ENCODE results near the gene EIF4B. TPM values are rescaled to one million over a fixed set of nuclear protein-coding genes. Genes with fewer than 3 reads are reported as not detected.

Gene EIF4B
- total and polyA plus RNA-seq, 2 of the 13 experiments (the other 11 are each of a cell fraction or from before 2014, with no cell fraction given): 416 to 548 TPM

DNA sequence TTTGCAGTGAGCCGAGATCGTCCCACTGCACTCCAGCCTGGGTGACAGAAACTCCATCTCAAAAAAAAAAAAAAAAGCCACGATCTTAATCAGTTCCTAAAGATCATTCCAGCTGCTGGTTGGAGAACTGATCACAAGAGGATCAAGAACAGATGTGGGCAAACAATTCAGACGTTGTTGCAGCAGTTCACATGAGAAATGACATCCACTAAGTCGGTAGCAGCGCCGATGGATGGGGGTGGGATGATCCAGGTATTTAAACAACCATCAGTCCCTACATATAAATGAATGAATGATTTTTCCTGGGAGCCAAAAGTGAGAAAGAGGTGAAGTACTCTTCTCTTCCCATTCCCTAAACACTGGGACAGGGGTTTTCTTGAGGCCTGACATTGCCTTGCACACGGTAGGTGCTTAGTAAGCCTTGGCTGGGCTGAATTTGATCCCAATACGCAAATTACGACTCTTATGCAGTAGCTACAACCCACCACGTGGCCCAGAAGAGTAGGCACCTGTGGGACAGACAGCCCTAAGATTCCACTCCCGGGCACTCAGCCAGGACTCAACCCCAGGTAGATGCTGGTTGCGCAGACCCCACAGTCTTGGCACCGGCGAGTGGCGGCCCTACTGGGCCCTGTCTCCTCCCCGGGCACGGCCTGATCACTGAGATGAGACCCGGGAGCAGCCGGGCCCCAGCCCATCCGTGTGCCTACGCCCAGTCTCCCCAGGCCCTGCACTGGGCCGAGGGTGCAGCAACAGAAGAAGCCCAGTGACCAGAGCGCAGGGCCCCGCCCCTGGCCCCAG is 72.4 kb downstream of the EIF4B start:
- peak overlapping the region; percentile 72 to 89 (median 73) for H3K4me3 ChIP-seq (replicated peaks in 1 of 3; ENCODE audit: insufficient read depth in 1 of 3, low read depth in 2 of 3, low read length in 3 of 3)
- ATAC-seq (peak; percentile 34; the same call in 2 of the 3 replicates), FAIRE-seq (no peak), DNase-seq (ENCODE audit: low spot score) (no peak)
- H3K9ac ChIP-seq (ENCODE audit: insufficient read depth, low read depth, low read length): peak overlapping the region; percentile 83
- intact Hi-C loops (cut with micrococcal nuclease; ENCODE audit: unreplicated experiment) (loop anchor here (2.0 kb wide), 1 partner anchor 20 kb away; no protein-coding TSS in a partner anchor), in situ Hi-C loops (cut with HindIII; ENCODE audit: extremely low pct_ligation_motif_present, low pct_unique_long_range_greater_than_20kb) (no loop called here)
- peaks cover 60% of the 10 kb centered on the region for H3K4me1 ChIP-seq (ENCODE audit: insufficient read depth, low read length)
- H3K4me2 ChIP-seq (ENCODE audit: low read depth, low read length): peak overlapping the region; percentile 84
- no peaks in the 10 kb centered on the region; a peak in 1 of 5 replicates for H3K27me3 ChIP-seq (ENCODE audit: control insufficient read depth in 1 of 2, insufficient read depth in 2 of 2, low read length in 2 of 2)
- TSS peak; percentile 89 for BruUV-seq (replicated peaks)
- 37% methylated on average over 10 of the region's 25 CpGs for WGBS (ENCODE audit: low lambda C conversion rate)
- ChIA-PET POLR2A (interaction anchor here (0.7 to 3.6 kb wide), 30 partner anchors 11 to 422 kb away, joined by 3 to 102 read pairs (median 7); partner anchors contain the start of genes AAAS, CSAD, EIF4B and IGFBP6), CTCF (ENCODE audit: low intra/inter-chr PET ratio, low total read pairs) (no interaction called here)
- H2AFZ ChIP-seq (ENCODE audit: low read length): peak overlapping the region; percentile 39
- peak overlapping the region; percentile 84 for H3K27ac ChIP-seq (ENCODE audit: extremely low read length, insufficient read depth, low read length)
- no peaks in the 10 kb centered on the region for H3K9me3 ChIP-seq (ENCODE audit: low read length)
- H3K36me3 ChIP-seq (replicated peaks in 1 of 2; ENCODE audit: control insufficient read depth in 1 of 2, insufficient read depth in 2 of 2, low read length in 2 of 2): peaks cover 1 to 12% of the 10 kb centered on the region in 2 experiments; a peak in 1 of 5 replicates
- no peaks in the 10 kb centered on the region for H3K79me2 ChIP-seq (ENCODE audit: insufficient read depth, low read length)
- H4K20me1 ChIP-seq (ENCODE audit: insufficient read depth, low read length): no peaks in the 10 kb centered on the region
- TF ChIP-seq MIER2 (CRISPR knock-in tag; IDR thresholded peaks at IDR 0.05): peak; percentile 45; the same call in 1 of the 2 replicates
- TF ChIP-seq HMG20B (CRISPR knock-in tag; conservative IDR thresholded peaks at IDR 0.05): no peak
- TF ChIP-seq GABPB1 (CRISPR knock-in tag; IDR thresholded peaks at IDR 0.05): no peak
- no peak for TF ChIP-seq CREB1 (IDR thresholded peaks at IDR 0.05)
- TF ChIP-seq CREB1 (CRISPR knock-in tag; IDR thresholded peaks at IDR 0.05): no peak
- TF ChIP-seq, protein P1, sequence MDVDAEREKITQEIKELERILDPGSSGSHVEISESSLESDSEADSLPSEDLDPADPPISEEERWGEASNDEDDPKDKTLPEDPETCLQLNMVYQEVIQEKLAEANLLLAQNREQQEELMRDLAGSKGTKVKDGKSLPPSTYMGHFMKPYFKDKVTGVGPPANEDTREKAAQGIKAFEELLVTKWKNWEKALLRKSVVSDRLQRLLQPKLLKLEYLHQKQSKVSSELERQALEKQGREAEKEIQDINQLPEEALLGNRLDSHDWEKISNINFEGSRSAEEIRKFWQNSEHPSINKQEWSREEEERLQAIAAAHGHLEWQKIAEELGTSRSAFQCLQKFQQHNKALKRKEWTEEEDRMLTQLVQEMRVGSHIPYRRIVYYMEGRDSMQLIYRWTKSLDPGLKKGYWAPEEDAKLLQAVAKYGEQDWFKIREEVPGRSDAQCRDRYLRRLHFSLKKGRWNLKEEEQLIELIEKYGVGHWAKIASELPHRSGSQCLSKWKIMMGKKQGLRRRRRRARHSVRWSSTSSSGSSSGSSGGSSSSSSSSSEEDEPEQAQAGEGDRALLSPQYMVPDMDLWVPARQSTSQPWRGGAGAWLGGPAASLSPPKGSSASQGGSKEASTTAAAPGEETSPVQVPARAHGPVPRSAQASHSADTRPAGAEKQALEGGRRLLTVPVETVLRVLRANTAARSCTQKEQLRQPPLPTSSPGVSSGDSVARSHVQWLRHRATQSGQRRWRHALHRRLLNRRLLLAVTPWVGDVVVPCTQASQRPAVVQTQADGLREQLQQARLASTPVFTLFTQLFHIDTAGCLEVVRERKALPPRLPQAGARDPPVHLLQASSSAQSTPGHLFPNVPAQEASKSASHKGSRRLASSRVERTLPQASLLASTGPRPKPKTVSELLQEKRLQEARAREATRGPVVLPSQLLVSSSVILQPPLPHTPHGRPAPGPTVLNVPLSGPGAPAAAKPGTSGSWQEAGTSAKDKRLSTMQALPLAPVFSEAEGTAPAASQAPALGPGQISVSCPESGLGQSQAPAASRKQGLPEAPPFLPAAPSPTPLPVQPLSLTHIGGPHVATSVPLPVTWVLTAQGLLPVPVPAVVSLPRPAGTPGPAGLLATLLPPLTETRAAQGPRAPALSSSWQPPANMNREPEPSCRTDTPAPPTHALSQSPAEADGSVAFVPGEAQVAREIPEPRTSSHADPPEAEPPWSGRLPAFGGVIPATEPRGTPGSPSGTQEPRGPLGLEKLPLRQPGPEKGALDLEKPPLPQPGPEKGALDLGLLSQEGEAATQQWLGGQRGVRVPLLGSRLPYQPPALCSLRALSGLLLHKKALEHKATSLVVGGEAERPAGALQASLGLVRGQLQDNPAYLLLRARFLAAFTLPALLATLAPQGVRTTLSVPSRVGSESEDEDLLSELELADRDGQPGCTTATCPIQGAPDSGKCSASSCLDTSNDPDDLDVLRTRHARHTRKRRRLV (CRISPR knock-in tag; IDR thresholded peaks at IDR 0.05): peak; percentile 80; the same call in 1 of the 2 replicates
- TF ChIP-seq REPIN1 (CRISPR knock-in tag; IDR thresholded peaks at IDR 0.05; ENCODE audit: borderline replicate concordance, low read depth): no peak; the same call in 1 of the 2 replicates
- no peak for TF ChIP-seq SIN3B (IDR thresholded peaks at IDR 0.05; ENCODE audit: low read length)
- TF ChIP-seq ZNF644 (CRISPR knock-in tag; IDR thresholded peaks at IDR 0.05; ENCODE audit: low read depth): no peak
- TF ChIP-seq ELF4 (CRISPR knock-in tag; IDR thresholded peaks at IDR 0.05; ENCODE audit: borderline replicate concordance): 0 out of 2 replicates have a peak, but pooled peaks have one; percentile 14
- peak; percentile 50; the same call in 1 of the 2 replicates for TF ChIP-seq POLR2AphosphoS5 (IDR thresholded peaks at IDR 0.05; ENCODE audit: low read depth, low read length)
- no peak for TF ChIP-seq PHB2 (IDR thresholded peaks at IDR 0.05; ENCODE audit: partially characterized antibody)
- TF ChIP-seq U2AF2 (IDR thresholded peaks at IDR 0.05; ENCODE audit: low read depth, low read length): no peak
- TF ChIP-seq ZNF761 (CRISPR knock-in tag; conservative IDR thresholded peaks at IDR 0.05): no peak
- TF ChIP-seq, protein P2, sequence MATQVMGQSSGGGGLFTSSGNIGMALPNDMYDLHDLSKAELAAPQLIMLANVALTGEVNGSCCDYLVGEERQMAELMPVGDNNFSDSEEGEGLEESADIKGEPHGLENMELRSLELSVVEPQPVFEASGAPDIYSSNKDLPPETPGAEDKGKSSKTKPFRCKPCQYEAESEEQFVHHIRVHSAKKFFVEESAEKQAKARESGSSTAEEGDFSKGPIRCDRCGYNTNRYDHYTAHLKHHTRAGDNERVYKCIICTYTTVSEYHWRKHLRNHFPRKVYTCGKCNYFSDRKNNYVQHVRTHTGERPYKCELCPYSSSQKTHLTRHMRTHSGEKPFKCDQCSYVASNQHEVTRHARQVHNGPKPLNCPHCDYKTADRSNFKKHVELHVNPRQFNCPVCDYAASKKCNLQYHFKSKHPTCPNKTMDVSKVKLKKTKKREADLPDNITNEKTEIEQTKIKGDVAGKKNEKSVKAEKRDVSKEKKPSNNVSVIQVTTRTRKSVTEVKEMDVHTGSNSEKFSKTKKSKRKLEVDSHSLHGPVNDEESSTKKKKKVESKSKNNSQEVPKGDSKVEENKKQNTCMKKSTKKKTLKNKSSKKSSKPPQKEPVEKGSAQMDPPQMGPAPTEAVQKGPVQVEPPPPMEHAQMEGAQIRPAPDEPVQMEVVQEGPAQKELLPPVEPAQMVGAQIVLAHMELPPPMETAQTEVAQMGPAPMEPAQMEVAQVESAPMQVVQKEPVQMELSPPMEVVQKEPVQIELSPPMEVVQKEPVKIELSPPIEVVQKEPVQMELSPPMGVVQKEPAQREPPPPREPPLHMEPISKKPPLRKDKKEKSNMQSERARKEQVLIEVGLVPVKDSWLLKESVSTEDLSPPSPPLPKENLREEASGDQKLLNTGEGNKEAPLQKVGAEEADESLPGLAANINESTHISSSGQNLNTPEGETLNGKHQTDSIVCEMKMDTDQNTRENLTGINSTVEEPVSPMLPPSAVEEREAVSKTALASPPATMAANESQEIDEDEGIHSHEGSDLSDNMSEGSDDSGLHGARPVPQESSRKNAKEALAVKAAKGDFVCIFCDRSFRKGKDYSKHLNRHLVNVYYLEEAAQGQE (IDR thresholded peaks at IDR 0.05; ENCODE audit: borderline replicate concordance in 1 of 2, low read depth in 1 of 2, low read length in 2 of 2): no peak
